OCI-LY3 (cell line): ENCODE results near the gene CASR.

Experiments used
- H2AFZ ChIP-seq: fragments of 200-600, 300-600 bp; shearing (Covaris generic); 2 replicates; pipeline ENCODE4 v1.6.0; 2014; ENCODE audit warnings: antibody characterized with exemption, low read depth, low read length
- H3K27ac ChIP-seq: fragments of 200-600, 300-600 bp; sonication (generic); 2 replicates; pipeline ENCODE4 v1.5.1; 2014; ENCODE audit warnings: mild to moderate bottlenecking, low read length, moderate library complexity, mixed read lengths
- H3K27me3 ChIP-seq: fragments of 200-600, 300-600 bp; sonication (generic); 2 replicates; pipeline ENCODE4 v1.6.1; 2014; ENCODE audit warnings: low read depth, low read length, mixed read lengths
- H3K36me3 ChIP-seq: fragments of 200-600, 300-600 bp; sonication (generic); replicated peaks from 2 replicates; pipeline ENCODE3; 2014; ENCODE audit warnings: low read depth, low read length, mixed read lengths
- H3K4me1 ChIP-seq: fragments of 300-600, 200-600 bp; sonication (generic); 2 replicates; pipeline ENCODE4 v1.6.1; 2014; ENCODE audit warnings: low read length, mixed read lengths
- H3K4me2 ChIP-seq: fragments of 200-600, 300-600 bp; sonication (generic); 2 replicates; pipeline ENCODE4 v1.6.1; 2014; ENCODE audit warnings: low read length, mixed read lengths
- H3K4me3 ChIP-seq: fragments of 300-600, 200-600 bp; sonication (generic); 2 replicates; pipeline ENCODE4 v1.5.1; 2014; ENCODE audit warnings: antibody characterized with exemption, mild to moderate bottlenecking, low read length, moderate library complexity
- H3K79me2 ChIP-seq: fragments of 300-600, 200-600 bp; shearing (Covaris generic); 2 replicates; pipeline ENCODE4 v1.6.1; 2014; ENCODE audit warnings: mild to moderate bottlenecking, low read length, mixed read lengths
- H3K9ac ChIP-seq: fragments of 300-600, 200-600 bp; shearing (Covaris generic); 2 replicates; pipeline ENCODE4 v1.6.0; 2014; ENCODE audit warnings: mild to moderate bottlenecking, low read length, moderate library complexity
- H3K9me3 ChIP-seq: fragments of 200-600, 300-600 bp; shearing (Covaris generic); 2 replicates; pipeline ENCODE4 v1.6.1; 2014; ENCODE audit warnings: low read length, mixed read lengths; ENCODE audit not compliant: insufficient read depth
- H4K20me1 ChIP-seq: fragments of 200-600, 300-600 bp; sonication (generic); 2 replicates; pipeline ENCODE4 v1.6.1; 2016; ENCODE audit warnings: low read length, mixed read lengths; ENCODE audit not compliant: insufficient read depth
- CTCF ChIP-seq: fragments of 200-600, 300-600 bp; sonication (generic); IDR thresholded peaks from 2 replicates; pipeline ENCODE4 v1.5.1; 2014; ENCODE audit warnings: antibody characterized with exemption, low read length, low read depth
- EZH2phosphoT487 ChIP-seq: fragments of 200-600 bp; shearing (Covaris generic); IDR thresholded peaks from 2 replicates; pipeline ENCODE4 v1.6.1; 2018; ENCODE audit warnings: antibody characterized with exemption, mixed run types, low read depth

Gene CASR

GRCh38 chr3:122257644-122258364 lies 74.3 kb downstream of the CASR start:
- H3K79me2 ChIP-seq, result no peaks in the 10 kb centered on the region
- H3K4me3 ChIP-seq, result no peak overlapping the region
- no peaks in the 10 kb centered on the region for H3K27me3 ChIP-seq
- no peak overlapping the region for H2AFZ ChIP-seq
- no peaks in the 10 kb centered on the region for H3K9me3 ChIP-seq
- H3K36me3 ChIP-seq, result no peaks in the 10 kb centered on the region
- H3K27ac ChIP-seq, result no peak overlapping the region
- no peak overlapping the region for H3K4me2 ChIP-seq
- no peak for TF ChIP-seq EZH2phosphoT487
- no peak for TF ChIP-seq CTCF
- no peak overlapping the region for H3K9ac ChIP-seq
- no peaks in the 10 kb centered on the region for H4K20me1 ChIP-seq
- peaks cover 66% of the 10 kb centered on the region for H3K4me1 ChIP-seq

GRCh38 chr3:122258757-122259371 lies 75.4 kb downstream of the CASR start:
- Histone ChIP-seq H3K36me3 (no peaks in the 10 kb centered on the region), H3K27ac (peak overlapping the region; percentile 52), H3K9ac (peak overlapping the region; percentile 63), H3K79me2 (no peaks in the 10 kb centered on the region), H2AFZ (peak overlapping the region; percentile 79), H3K9me3 (no peaks in the 10 kb centered on the region), H3K4me3 (peak overlapping the region; percentile 56), H3K27me3 (no peaks in the 10 kb centered on the region), H3K4me1 (peaks cover 71% of the 10 kb centered on the region), H4K20me1 (no peaks in the 10 kb centered on the region), H3K4me2 (peak overlapping the region; percentile 76)
- no peak for TF ChIP-seq EZH2phosphoT487
- TF ChIP-seq CTCF, result peak; percentile 88

- Histone ChIP-seq H3K4me1 (peaks cover 76% of the 10 kb centered on the region), H4K20me1 (no peaks in the 10 kb centered on the region), H3K27ac (no peak overlapping the region), H2AFZ (no peak overlapping the region), H3K9ac (no peak overlapping the region), H3K9me3 (no peaks in the 10 kb centered on the region), H3K79me2 (no peaks in the 10 kb centered on the region), H3K4me2 (no peak overlapping the region), H3K4me3 (no peak overlapping the region), H3K27me3 (no peaks in the 10 kb centered on the region), H3K36me3 (no peaks in the 10 kb centered on the region)
- TF ChIP-seq EZH2phosphoT487, result no peak
- no peak for TF ChIP-seq CTCF
Measured at GRCh38 chr3:122260206-122260605, 76.7 kb downstream of the CASR start.

GRCh38 chr3:122263058-122263457 lies 79.6 kb downstream of the CASR start:
- H3K27ac ChIP-seq, result no peak overlapping the region
- no peaks in the 10 kb centered on the region for H3K9me3 ChIP-seq
- H3K4me1 ChIP-seq, result peaks cover 63% of the 10 kb centered on the region
- H3K79me2 ChIP-seq, result no peaks in the 10 kb centered on the region
- no peak overlapping the region for H3K4me3 ChIP-seq
- no peaks in the 10 kb centered on the region for H4K20me1 ChIP-seq
- TF ChIP-seq CTCF (no peak), EZH2phosphoT487 (no peak)
- H2AFZ ChIP-seq, result no peak overlapping the region
- no peaks in the 10 kb centered on the region for H3K27me3 ChIP-seq
- no peaks in the 10 kb centered on the region for H3K36me3 ChIP-seq
- H3K4me2 ChIP-seq, result no peak overlapping the region
- no peak overlapping the region for H3K9ac ChIP-seq
